Kidney glomerular epithelial cell (primary cell): Measurements from ENCODE around the gene TRPM1.

Experiments
- DNase-seq: peaks from one replicate; lab custom pipeline; 2025; lab: John Stamatoyannopoulos, UW

TRPM1 gene

DNA sequence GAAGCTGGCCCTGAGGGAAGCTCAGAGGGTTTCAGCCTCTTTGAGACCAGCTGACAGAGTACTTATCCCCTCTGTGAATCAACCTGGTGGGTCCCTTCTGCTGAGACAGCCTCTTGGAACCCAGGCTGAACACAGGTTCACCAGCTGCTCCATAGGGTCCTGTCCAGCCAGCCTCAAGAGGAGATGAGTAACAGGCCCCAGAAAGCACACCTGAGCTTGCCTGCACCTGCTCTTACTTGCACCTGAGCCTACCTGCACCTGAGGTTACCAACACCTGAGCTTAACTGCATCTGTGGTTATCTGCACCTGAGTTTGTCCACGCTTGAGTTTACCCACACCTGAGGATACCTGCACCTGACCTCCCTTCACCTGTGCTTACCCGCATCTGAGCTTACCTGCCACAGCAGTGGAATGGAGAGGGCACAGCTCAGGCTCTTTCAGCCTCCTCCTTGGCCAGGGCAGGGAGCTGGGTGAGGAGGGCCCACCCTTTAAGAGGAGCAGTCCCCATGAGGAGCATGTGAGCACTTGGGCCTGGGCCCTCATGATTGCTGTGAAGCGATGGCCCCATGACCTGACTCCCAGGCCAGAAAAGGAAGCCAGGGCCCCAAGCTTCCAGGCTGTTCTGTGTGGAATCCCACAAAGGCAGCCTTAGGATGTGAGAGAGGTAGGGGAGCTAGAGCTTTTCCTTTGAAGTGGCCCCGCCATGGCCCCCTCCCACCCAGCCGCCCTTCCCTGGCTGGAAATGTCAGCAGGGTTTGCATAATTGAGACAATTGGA, at the start of gene TRPM1:
Gene TRPM1, minus strand, starts transcription at position 464 of the 777 bp plus-strand sequence. CDS start 20,370 bp downstream, outside the sequence.
- no peak for DNase-seq

DNA sequence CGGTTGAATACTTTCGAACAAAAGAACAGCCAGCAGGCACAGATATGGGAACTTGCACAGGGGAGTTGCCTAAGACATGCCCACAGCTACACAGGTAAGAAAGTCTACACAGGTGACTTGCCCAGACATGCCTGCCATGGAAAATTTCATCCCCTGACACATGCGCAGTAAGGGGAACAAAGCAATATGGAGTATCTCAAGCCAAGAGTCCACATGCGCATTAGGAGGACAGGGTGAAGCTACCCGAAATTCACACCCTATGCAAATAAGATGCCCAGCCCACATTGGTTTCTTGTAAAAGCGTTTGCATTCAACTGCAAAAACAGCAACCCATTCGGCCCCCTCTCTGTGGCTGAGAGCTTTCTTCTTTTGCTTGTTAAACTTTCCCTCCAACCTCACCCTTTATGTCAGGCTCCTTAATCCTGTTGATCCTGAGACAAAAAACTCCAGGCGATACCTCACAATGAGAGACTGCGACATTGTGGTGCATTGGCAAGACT, 49.3 kb upstream of the TRPM1 start:
- DNase-seq = no peak

DNA sequence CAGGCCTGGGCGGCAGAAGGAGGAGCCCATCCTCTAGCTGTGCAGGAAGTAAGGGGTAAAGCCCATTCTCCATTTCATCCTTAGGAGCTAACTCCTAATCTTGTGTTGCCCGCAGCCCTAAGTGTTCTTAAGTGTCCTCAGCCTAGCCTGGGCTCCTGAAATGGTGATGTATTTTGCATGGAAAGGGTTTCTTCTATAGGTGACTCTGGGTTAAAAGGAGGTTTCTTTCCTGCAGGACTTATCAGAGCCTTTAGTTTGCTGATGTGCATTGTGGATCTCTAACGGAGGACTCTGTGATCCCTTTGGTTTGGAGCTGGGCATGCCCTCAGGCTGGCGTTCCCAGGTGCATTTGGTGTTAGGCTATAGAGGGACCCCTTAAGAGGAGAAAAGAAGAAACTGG, 48.5 kb upstream of the TRPM1 start:
- no peak for DNase-seq

DNA sequence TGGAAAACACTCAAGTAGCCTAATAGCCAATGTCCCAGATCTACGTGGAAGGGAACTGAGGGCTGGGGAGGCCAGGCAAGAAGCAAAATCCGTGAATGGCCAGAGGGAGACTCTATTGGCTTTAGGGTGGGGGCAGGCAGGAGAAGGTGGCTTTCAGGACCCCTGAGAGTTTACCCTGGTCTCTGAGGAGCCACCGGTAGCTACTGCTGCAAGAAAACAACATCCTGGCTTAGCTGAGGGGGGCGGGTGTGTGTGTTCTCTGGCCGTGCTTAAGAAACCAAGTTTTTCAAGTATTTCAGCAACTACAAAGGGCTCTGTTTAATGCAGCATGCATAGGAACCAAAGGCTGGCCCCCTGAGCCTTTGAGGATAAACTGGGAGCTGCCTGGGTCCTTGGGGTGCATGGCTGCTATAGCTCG, 47.6 kb upstream of the TRPM1 start:
- no peak for DNase-seq

DNA sequence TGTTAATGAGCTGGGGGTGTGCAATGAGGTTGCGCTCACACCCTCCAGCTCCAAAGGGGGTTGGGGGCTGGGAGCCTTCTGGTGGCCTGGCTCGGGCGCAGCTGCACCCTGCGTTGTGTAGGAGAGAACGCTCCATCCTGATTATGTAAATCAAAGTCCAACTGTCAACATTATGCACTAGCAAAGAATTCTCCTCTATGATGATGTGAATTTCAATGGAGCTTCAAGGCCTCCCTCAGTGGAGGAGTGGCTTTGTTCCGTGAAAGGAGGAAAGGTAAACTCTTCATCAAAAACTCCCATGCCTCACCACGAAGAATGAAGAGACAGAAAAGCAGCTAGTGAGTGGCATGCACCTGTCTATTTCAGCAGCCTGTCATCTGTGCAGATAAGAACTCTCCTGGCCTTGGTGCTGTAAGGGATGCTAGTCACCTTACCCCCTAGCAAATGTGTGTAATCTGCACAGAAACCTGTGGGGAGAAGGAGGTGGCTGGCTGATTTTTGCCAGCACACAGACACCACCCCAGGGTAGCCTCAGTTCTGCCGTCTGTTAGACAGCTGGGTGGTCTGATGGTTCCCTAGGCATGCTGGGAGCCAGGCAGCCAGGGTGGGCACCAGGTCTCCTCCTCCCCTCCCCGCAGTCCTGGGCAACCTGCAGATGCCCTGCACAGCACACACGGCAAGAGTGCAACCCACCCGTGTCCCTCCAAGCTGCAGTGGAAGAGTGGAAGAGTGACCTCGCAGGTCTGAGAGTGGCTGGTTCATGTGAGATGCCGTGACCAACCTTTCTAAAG, 47.0 kb upstream of the TRPM1 start:
- no peak for DNase-seq

DNA sequence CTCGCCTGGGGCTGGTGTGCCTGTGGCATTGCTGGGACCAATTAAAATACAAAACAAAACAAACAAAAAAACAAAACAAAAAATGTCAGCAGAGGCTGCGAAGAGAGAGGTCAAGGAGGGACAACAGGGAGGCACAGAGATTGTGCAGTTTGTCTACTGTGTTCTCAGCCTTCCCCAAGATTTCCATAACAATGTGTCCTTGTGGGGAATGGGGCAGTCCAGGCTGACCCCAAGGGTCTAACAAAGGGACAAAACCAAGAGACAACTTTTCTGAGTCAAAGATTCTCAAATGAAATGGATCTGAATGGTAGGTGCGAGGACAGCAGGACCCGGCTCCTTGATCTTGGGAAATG, 46.4 kb upstream of the TRPM1 start:
- no peak for DNase-seq

DNA sequence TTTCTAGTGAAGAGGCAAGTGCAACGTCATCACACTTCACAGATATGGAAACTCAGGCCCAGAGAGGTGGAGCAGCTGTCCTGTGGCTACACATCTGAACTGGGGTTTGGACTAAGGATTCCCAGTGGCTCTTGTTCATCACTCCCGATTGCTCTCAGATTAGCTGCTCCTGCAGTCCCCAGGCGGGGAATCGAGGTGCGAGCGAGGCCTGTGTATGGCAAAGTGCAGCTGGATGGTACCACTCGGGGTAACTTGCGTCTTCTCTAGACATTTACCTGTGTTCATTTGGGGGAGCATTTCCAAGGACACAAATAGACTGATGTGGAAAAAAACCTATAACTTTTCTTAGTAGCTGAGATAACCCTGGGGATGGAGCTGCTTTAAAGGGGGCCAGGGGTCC, 45.9 kb upstream of the TRPM1 start:
- no peak for DNase-seq

DNA sequence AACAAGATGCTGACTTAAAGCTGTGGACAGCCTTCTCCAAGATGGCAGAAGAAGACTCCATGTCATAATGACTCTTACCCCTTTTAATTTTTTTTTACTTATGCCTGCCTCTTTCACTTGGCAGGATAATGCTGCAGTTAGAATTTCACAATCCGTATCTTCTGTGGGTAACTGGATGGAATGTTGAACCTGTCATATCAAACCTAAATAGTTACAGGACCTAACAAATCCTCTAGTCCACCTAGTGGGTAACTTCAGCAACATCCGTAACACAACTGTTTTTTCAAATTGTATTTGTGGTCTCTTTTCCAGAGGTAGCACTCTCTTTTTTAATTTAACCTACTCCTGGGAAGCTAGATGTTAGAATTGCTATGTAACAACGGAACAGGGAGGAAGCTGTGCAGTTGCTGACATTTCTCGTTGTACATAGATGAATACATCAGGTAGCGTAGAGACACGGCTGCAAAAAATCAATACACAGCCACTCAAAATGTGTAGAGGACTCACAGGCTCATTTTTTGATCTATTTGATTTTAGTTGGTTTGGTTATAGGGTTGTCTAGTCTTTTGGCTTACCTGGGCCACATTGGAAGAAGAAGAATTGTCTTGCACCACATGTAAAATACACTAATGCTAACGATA, 43.9 kb upstream of the TRPM1 start:
- DNase-seq = peak; percentile 9

DNA sequence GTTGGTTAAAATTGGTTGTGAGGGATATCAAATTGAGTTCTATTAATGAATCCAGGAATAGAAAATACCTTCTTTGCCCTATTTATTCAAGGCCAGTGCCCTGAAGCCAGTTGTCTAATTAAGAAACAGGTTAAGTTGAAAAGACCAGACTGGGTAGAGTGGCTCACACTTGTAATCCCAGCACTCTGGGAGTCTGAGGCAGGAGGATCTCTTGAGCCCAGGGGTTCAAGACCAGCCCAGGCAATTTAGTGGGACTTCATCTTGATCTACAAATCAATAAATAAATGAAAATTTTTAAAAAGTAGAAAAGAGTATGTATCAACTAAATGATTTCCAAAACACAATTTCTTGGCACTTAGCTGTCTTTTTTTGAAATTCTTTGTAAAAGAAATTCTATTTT, 40.3 kb upstream of the TRPM1 start:
- DNase-seq = no peak

DNA sequence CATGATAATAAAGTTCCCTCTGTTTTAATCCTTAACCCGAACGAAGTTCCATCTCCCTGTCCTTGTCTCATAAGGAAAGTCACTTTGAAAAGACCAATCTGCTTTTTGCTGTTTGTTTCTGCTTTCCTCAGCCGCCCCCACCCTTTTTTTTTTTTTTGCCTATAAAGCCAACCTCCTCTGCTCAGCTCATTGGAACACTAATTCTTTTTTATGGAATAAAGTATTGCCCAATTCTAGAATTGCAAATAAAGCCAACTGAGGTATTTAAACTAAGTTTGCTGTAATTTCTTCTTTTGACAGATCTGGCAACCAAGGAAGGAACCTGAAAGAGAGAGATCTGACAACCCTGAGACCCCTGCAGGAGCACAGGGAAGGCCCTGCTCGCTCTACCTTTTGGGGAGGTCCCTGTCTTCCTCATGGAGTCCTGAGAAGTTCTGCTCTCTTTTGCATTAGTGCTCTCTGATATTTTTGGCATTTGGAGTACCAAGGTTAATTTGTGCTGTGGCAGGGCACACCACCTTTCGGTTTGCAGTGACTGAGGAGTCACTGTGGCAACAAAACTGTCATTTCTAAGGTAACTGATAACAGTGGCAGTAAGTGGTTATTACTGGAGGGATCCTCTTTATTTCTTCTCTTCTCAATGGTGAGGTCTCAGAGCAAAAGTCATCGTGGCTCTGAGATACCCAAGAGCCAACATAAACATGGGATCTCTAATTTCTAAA, 35.2 kb upstream of the TRPM1 start:
- no peak for DNase-seq

DNA sequence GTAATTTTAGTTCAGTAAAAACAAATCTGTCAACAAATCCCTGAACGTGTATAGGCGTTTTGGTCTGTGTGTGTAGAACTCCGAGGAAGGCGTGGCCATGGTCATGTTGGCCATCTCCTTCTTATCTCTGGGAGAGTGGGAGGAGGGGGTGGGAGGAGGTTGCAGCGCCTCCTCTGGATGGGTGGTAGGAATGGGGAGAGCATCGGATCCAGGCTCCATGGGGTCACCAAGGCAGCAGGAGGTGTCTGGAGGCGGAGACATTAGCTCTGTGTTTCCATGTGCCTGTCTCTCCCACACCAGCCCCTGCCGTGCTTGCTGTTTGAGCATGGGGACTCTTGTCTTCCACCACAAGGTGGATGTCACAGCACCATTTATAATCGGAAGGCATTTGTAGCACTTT, 34.5 kb upstream of the TRPM1 start:
- no peak for DNase-seq

DNA sequence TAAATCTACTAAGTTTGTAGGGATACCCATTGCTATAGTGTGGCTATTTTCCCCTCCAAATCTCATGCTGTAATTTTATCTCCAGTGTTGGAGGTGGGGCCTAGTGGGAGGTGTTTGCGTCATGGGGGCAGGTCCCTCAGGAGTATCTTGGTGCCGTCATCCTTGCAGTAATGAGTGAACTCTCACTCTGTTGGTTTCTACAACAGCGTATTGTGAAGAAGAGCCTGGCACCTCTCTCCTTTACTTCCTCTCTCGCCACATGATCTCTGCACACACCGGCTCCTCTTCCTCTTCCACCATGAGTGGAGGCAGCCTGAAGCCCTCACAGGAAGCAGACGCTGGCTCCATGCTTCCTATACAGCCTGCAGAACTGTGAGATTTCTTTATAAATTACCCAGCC, 34.0 kb upstream of the TRPM1 start:
- no peak for DNase-seq

DNA sequence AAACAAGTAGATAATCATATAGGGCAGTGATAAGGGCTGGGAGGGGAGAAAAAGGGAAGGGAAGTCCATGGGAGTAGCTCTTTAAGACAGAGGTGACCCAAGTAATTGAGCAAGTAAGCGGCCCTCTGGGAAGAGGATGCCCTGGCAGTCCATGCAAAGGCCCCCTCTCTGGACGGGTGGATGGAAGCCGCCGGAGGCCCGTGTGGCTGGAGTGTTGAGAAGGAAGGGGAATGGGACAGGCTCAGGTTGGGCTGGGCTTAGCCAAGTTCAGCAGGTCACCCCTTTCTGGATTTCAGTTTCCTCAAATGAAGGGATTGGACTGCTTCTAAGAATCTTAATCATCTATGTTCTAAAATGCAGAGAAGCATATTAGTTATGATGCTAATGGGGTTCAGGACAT, 32.4 kb upstream of the TRPM1 start:
- no peak for DNase-seq

DNA sequence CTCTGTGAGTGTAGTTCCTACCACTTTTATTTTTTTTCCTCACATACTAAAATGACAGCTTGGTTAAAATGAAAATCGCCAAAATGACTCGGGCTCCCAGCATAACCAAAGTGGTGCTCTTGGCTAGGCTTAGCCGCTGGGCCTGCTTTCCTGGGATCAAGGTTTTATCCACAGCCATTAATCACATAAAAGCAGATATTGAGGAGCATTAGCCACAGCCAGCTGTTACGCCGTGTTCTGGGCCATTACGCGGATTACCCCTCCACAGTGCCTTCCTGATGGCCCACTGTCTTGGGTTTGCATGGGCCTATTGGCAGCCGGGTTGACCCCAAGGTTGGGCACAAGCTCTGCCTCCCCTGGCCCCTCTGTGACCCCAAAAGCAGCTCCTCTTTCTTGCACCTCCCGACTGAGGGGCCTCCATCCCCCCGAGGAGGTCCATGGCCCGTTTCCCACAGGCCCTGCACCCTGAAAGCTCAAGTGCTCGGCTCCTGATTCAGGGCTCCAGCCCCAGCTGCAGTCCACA, 30.4 kb upstream of the TRPM1 start:
- no peak for DNase-seq

DNA sequence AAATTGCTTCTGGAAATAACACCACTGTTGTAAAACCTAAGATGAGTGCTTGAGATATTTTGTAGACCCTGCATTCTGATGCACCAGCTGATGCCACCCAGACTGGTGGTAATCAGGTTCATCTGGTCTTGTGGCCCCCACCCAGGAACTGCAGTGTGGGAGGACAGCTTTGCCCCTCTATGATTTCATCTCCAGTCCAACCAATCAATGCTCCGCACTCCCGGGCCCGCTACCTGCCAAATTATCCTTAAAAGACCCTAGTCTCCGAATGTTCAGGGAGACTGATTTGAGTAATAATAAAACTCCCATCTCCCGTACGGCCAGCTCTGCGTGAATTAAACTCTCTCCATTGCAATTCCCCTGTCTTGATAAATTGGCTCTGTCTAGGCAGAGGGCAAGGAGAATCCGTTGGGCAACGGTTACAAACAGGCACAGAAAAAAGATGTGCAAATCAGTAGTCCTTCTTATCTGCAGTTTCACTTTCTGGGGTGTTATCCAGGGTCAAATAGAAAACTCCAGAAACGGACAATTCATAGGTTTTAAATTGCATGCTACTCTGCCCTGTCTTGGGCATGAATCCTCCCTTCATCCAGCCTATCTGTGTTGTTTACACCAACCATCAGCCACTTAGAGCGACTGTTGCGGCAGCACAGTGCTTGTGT, 29.2 kb upstream of the TRPM1 start:
- DNase-seq = no peak

DNA sequence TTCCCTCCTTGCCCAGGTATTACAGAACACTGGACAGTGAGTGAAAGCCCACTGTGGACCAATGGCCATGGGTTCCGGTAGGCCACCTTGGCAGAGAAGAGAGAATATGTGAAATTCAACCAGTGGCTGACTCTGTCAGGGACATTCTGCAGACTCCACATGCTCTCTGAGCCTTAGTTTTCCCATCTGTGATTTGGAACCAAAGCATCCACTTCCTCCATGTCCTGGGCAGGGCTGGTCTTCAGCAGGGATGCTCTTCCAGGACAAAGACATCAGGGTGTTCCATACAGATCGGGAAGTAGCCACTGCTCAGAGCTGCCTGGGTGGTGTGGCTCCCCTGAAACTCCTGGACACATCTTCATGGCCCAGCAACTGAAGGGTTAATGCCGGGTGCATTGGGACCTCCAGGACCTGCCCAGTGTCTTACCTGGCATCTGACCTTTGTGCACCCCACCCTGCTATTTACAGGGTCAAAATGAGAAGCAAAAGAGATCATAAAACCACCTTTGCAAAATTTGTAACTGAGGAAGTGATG, 28.3 kb upstream of the TRPM1 start:
- no peak for DNase-seq

DNA sequence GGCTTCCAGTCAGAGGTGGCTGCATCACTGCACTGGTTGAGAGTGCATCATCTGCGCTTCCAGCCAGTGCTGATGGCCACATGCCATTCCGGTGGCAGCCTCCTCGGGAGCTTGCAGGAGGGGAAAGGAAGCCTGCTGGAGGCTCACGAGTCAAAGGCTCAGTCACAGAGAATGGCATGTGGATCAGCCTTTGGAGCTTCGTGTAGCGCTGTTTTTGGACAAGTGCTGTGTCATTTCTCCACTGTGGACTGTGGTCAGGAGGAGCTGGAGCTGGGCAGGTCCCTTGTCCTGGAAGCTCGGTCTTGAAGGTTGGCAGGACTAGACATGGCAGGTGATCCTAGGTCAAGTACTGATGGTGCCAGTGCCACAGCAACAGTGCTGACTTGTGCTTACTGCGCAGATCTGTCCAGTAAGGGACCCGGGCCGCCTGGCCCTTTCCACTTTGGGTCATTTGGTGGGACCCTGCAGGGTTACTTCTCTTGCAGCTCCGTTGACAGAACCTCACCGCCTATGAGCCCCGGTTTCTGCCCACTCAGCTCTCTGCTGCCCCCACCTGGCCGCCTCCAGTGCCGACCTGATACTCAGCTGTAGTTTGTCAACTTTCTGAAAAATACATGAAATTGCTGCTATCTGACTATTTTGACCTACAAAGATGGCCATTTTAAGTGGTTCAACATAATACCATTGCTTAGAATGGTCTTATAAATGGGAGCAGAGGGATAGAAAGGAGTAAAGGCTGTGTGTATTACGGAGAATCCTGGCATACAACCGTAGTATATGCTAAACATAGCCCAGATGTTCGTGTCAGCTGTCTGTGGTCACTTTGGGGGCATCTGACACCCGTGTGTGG, 27.6 kb upstream of the TRPM1 start:
- peak; percentile 30 for DNase-seq

DNA sequence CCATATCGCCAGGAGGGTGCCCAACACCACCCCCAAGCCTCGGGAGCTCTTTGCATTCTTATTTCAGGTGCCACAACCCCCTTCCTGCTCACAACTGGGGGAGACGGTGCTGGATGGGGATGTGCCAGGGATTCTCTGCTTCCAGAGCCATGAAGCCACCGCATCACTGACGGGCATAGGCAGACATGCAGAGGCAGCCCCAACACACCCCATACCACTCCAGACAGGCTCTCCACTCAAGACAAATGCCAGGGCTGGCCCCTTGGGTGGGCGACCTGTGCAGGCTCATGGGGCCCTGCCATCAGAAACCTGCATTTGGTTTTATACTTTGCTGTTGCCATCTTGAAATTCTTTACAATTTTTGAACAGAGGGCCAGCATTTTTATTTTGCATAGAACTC, 27.0 kb upstream of the TRPM1 start:
- no peak for DNase-seq

DNA sequence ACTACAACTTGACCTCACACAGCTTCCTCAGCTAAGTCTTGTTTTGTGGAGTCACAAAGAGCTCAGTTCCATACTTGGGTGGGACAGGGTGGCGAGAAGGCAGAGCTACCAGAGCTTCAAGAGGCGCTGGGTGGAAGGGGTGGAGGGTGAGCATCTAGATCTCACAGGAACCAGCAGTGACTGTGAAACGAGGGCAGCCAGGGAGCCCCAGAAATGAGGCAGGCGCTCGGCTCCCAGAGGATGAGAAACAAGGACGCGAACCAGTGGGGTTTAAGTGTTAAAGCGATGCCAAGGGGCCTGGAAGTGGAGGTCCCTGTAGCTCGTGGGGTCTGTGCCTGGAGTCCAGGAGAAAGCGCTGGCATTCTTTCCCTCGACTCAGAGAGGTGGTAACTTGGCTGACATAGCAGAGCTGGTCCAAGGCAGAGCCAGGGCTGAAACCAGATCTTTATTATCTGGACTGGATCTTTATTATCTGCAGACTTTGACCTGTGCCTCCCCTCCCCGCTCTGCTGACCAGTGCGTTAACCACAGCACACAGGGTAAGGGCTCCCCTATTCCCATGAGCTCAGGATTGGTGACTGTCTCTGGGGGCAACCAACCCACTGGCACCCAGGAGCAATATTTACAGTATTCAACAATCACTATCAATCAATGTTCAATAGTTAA, 26.2 kb upstream of the TRPM1 start:
- no peak for DNase-seq

DNA sequence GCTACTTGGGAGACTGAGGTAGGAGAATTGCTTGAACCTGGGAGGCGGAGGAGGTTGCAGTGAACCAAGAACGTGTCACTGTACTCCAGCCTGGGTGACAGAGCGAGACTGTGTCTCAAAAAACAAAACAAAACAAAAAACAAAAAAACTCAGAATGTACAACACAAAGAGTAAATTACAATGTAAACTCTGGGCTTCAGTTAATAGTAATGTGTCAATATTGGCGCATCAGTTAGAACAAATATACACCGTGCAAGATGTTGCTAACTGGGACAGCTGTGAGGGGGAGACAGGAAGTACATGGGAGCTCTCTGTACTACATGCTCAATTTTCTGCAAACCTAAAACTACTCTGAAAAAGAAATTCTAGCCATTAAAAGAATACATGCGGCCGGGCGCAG, 23.5 kb upstream of the TRPM1 start:
- no peak for DNase-seq
